ENCODE data around the gene CERT1.

GRCh38 chr5:75547812-75548211, 36.4 kb upstream of the CERT1 start:
- no peak for TF ChIP-seq CTCF (IDR thresholded peaks at IDR 0.05)
- TF ChIP-seq POLR2A (IDR thresholded peaks at IDR 0.05), result no peak
